ENCODE results near the gene OST4.
A peak's percentile ranks its signal among the peaks of the same experiment; 100 is the strongest.

DNA sequence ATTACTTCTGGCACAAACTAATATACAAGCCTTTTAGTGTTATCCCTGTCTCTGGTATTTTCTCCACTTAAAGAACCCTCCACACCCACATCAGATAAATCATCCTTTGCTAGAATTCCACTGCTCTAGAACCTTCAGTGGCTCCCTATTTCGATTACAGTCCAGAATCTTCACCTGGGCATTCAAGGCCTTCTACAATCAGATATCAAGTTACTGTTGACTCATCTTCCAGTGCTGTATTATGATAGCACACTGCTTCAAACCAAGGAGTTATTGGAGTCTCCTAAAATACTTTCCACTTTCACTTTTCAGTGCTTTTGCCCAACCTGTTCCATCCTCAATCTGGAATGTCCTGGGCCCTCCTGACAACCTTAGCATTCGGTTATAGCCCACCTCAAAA, 44.1 kb upstream of the OST4 start:
- TF ChIP-seq POLR2A (IDR thresholded peaks at IDR 0.05; ENCODE audit: low read length), result no peak
- peak; percentile 71 for TF ChIP-seq ZFP36 (IDR thresholded peaks at IDR 0.05; ENCODE audit: borderline replicate concordance, partially characterized antibody)
- TF ChIP-seq, protein P1, sequence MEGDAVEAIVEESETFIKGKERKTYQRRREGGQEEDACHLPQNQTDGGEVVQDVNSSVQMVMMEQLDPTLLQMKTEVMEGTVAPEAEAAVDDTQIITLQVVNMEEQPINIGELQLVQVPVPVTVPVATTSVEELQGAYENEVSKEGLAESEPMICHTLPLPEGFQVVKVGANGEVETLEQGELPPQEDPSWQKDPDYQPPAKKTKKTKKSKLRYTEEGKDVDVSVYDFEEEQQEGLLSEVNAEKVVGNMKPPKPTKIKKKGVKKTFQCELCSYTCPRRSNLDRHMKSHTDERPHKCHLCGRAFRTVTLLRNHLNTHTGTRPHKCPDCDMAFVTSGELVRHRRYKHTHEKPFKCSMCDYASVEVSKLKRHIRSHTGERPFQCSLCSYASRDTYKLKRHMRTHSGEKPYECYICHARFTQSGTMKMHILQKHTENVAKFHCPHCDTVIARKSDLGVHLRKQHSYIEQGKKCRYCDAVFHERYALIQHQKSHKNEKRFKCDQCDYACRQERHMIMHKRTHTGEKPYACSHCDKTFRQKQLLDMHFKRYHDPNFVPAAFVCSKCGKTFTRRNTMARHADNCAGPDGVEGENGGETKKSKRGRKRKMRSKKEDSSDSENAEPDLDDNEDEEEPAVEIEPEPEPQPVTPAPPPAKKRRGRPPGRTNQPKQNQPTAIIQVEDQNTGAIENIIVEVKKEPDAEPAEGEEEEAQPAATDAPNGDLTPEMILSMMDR (IDR thresholded peaks at IDR 0.05), result no peak
- TF ChIP-seq, protein P2, sequence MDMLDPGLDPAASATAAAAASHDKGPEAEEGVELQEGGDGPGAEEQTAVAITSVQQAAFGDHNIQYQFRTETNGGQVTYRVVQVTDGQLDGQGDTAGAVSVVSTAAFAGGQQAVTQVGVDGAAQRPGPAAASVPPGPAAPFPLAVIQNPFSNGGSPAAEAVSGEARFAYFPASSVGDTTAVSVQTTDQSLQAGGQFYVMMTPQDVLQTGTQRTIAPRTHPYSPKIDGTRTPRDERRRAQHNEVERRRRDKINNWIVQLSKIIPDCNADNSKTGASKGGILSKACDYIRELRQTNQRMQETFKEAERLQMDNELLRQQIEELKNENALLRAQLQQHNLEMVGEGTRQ (IDR thresholded peaks at IDR 0.05), result no peak

All from A549 (cell line).